ENCODE results near the gene CETP. TPM values are rescaled to one million over a fixed set of nuclear protein-coding genes. Genes with fewer than 3 reads are reported as not detected.

Gene CETP
- total and polyA plus RNA-seq, 4 donors = 3.3 to 24.0 (median 6.3) TPM

DNA sequence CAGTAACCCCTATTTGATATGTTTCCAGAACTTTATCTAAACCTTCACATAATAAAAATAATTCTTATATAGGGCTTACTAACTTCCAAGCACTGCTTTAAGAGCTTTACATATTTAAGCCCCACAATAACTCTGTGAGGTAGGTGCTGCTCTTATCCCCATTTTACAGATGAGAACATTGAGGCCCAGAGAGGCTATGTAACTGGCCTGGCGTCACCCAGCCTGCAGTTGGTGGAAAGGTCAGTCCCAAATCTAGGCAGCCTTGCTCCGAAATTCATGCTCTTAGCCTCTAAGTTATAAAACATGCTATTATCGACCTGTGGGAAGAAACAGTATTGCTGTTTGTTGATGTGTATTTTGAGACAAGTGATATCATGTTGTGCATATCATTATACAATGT is 36.6 kb downstream of the CETP start:
- Histone ChIP-seq H3K4me3 (ENCODE audit: low read depth in 1 of 3, low read length in 3 of 3) (no peak overlapping the region), H3K27me3 (ENCODE audit: control insufficient read depth in 4 of 4, insufficient read depth in 4 of 4, low read length in 3 of 4) (no peaks in the 10 kb centered on the region), H3K36me3 (ENCODE audit: control insufficient read depth in 4 of 4, insufficient read depth in 3 of 4, low read depth in 1 of 4, low read length in 3 of 4) (no peaks in the 10 kb centered on the region), H3K9ac (ENCODE audit: low read depth in 1 of 2, low read length in 2 of 2) (no peak overlapping the region), H3K27ac (ENCODE audit: low read depth in 1 of 2, low read length in 2 of 2) (no peak overlapping the region), H3K4me1 (ENCODE audit: control insufficient read depth in 4 of 4, insufficient read depth in 4 of 4, low read length in 3 of 4) (no peaks in the 10 kb centered on the region), H3K9me3 (ENCODE audit: control insufficient read depth in 4 of 4, low read length in 3 of 4) (no peaks in the 10 kb centered on the region)
- WGBS = 94% methylated on average over 3 of the region's 3 CpGs
- DNase-seq (ENCODE audit: low spot score) = no peak
- TF ChIP-seq FOXA2 (IDR thresholded peaks at IDR 0.05) = no peak
- TF ChIP-seq YY1 (IDR thresholded peaks at IDR 0.05) = no peak
- no peak for TF ChIP-seq SP1 (IDR thresholded peaks at IDR 0.05)
- TF ChIP-seq RXRA (IDR thresholded peaks at IDR 0.05) = no peak
- TF ChIP-seq JUND (IDR thresholded peaks at IDR 0.05) = no peak
- no peak for TF ChIP-seq EGR1 (IDR thresholded peaks at IDR 0.05; ENCODE audit: low read depth in 2 of 2)
- no peak for TF ChIP-seq FOXA1 (IDR thresholded peaks at IDR 0.05)
- TF ChIP-seq, protein P1, sequence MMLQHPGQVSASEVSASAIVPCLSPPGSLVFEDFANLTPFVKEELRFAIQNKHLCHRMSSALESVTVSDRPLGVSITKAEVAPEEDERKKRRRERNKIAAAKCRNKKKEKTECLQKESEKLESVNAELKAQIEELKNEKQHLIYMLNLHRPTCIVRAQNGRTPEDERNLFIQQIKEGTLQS (IDR thresholded peaks at IDR 0.05) = no peak
- TF ChIP-seq, protein P2, sequence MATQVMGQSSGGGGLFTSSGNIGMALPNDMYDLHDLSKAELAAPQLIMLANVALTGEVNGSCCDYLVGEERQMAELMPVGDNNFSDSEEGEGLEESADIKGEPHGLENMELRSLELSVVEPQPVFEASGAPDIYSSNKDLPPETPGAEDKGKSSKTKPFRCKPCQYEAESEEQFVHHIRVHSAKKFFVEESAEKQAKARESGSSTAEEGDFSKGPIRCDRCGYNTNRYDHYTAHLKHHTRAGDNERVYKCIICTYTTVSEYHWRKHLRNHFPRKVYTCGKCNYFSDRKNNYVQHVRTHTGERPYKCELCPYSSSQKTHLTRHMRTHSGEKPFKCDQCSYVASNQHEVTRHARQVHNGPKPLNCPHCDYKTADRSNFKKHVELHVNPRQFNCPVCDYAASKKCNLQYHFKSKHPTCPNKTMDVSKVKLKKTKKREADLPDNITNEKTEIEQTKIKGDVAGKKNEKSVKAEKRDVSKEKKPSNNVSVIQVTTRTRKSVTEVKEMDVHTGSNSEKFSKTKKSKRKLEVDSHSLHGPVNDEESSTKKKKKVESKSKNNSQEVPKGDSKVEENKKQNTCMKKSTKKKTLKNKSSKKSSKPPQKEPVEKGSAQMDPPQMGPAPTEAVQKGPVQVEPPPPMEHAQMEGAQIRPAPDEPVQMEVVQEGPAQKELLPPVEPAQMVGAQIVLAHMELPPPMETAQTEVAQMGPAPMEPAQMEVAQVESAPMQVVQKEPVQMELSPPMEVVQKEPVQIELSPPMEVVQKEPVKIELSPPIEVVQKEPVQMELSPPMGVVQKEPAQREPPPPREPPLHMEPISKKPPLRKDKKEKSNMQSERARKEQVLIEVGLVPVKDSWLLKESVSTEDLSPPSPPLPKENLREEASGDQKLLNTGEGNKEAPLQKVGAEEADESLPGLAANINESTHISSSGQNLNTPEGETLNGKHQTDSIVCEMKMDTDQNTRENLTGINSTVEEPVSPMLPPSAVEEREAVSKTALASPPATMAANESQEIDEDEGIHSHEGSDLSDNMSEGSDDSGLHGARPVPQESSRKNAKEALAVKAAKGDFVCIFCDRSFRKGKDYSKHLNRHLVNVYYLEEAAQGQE (IDR thresholded peaks at IDR 0.05) = no peak
- no peak for TF ChIP-seq NR2F2 (IDR thresholded peaks at IDR 0.05)

DNA sequence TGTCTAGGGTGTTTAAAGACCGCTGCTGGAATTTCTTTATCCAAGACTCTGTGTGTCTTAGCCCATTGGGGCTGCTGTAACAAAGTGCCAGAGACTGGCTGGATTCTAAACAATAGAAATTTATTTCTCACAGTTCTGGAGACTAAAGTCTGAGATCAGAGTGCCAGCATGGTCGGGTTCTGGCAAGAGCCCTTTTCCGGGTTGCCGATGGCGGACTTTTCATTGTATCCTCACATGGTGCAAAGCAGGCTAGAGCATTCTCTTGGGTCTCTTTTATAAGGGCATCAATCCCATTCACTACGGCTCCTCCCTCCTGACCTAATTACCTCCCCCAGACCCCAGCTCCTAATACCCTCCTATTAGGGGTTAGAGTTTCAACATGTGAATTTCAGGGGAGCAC is 37.1 kb downstream of the CETP start:
- H3K9me3 ChIP-seq (ENCODE audit: control insufficient read depth in 4 of 4, low read length in 3 of 4) = no peaks in the 10 kb centered on the region
- no peak overlapping the region for H3K4me3 ChIP-seq (ENCODE audit: low read depth in 1 of 3, low read length in 3 of 3)
- no peak for TF ChIP-seq JUND (IDR thresholded peaks at IDR 0.05)
- TF ChIP-seq, protein P1 (IDR thresholded peaks at IDR 0.05) = no peak
- TF ChIP-seq SP1 (IDR thresholded peaks at IDR 0.05) = no peak
- no peak for TF ChIP-seq GABPA (IDR thresholded peaks at IDR 0.05 in 1 of 2, conservative IDR thresholded peaks at IDR 0.05 in 1 of 2)
- no peak for TF ChIP-seq RAD21 (IDR thresholded peaks at IDR 0.05)
- TF ChIP-seq, protein P3, sequence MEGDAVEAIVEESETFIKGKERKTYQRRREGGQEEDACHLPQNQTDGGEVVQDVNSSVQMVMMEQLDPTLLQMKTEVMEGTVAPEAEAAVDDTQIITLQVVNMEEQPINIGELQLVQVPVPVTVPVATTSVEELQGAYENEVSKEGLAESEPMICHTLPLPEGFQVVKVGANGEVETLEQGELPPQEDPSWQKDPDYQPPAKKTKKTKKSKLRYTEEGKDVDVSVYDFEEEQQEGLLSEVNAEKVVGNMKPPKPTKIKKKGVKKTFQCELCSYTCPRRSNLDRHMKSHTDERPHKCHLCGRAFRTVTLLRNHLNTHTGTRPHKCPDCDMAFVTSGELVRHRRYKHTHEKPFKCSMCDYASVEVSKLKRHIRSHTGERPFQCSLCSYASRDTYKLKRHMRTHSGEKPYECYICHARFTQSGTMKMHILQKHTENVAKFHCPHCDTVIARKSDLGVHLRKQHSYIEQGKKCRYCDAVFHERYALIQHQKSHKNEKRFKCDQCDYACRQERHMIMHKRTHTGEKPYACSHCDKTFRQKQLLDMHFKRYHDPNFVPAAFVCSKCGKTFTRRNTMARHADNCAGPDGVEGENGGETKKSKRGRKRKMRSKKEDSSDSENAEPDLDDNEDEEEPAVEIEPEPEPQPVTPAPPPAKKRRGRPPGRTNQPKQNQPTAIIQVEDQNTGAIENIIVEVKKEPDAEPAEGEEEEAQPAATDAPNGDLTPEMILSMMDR (IDR thresholded peaks at IDR 0.05; ENCODE audit: low read depth, low read length, missing input control) = no peak
- TF ChIP-seq FOXA1 (IDR thresholded peaks at IDR 0.05) = no peak
- TF ChIP-seq EGR1 (IDR thresholded peaks at IDR 0.05; ENCODE audit: low read depth in 2 of 2) = no peak
- TF ChIP-seq TAF1 (conservative IDR thresholded peaks at IDR 0.05) = no peak
- TF ChIP-seq, protein P4, sequence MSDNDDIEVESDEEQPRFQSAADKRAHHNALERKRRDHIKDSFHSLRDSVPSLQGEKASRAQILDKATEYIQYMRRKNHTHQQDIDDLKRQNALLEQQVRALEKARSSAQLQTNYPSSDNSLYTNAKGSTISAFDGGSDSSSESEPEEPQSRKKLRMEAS (IDR thresholded peaks at IDR 0.05) = no peak
- no peak for TF ChIP-seq RXRA (IDR thresholded peaks at IDR 0.05)
- no peak for TF ChIP-seq HNF4A (conservative IDR thresholded peaks at IDR 0.05)
- TF ChIP-seq, protein P5, sequence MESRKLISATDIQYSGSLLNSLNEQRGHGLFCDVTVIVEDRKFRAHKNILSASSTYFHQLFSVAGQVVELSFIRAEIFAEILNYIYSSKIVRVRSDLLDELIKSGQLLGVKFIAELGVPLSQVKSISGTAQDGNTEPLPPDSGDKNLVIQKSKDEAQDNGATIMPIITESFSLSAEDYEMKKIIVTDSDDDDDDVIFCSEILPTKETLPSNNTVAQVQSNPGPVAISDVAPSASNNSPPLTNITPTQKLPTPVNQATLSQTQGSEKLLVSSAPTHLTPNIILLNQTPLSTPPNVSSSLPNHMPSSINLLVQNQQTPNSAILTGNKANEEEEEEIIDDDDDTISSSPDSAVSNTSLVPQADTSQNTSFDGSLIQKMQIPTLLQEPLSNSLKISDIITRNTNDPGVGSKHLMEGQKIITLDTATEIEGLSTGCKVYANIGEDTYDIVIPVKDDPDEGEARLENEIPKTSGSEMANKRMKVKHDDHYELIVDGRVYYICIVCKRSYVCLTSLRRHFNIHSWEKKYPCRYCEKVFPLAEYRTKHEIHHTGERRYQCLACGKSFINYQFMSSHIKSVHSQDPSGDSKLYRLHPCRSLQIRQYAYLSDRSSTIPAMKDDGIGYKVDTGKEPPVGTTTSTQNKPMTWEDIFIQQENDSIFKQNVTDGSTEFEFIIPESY (IDR thresholded peaks at IDR 0.05) = no peak
- no peak for TF ChIP-seq HNF4G (IDR thresholded peaks at IDR 0.05)
- no peak for TF ChIP-seq NR2F2 (IDR thresholded peaks at IDR 0.05)
- TF ChIP-seq YY1 (IDR thresholded peaks at IDR 0.05) = no peak
- TF ChIP-seq, protein P2 (IDR thresholded peaks at IDR 0.05) = no peak
- no peak for TF ChIP-seq FOXA2 (IDR thresholded peaks at IDR 0.05)
- H3K27ac ChIP-seq (ENCODE audit: low read depth in 1 of 2, low read length in 2 of 2) = no peak overlapping the region
- H3K9ac ChIP-seq (ENCODE audit: low read depth in 1 of 2, low read length in 2 of 2) = no peak overlapping the region
- H3K4me1 ChIP-seq (ENCODE audit: control insufficient read depth in 4 of 4, insufficient read depth in 4 of 4, low read length in 3 of 4) = no peaks in the 10 kb centered on the region
- WGBS = 98% methylated on average over 6 of the region's 6 CpGs
- DNase-seq (ENCODE audit: low spot score) = no peak
- no peaks in the 10 kb centered on the region for H3K36me3 ChIP-seq (ENCODE audit: control insufficient read depth in 4 of 4, insufficient read depth in 3 of 4, low read depth in 1 of 4, low read length in 3 of 4)
- no peaks in the 10 kb centered on the region for H3K27me3 ChIP-seq (ENCODE audit: control insufficient read depth in 4 of 4, insufficient read depth in 4 of 4, low read length in 3 of 4)

Data from liver (tissue), 9 donors.